GM12878 (cell line): ENCODE measurements around the gene FMNL3. TPM values are rescaled to one million over a fixed set of nuclear protein-coding genes. Genes with fewer than 3 reads are reported as not detected.

ENCODE experiments used
- CREM ChIP-seq: IDR thresholded peaks from 2 replicates; pipeline ENCODE4 v1.6.1; 2014; ENCODE audit warnings: antibody characterized with exemption, low read depth
- GATAD2B ChIP-seq: fragments of 450-650 bp; conservative IDR thresholded peaks from 2 replicates; pipeline ENCODE4 v1.6.1; 2017; ENCODE audit warnings: low read depth, mild to moderate bottlenecking, moderate library complexity
- HDAC2 ChIP-seq: fragments of 200-600 bp; sonication (generic); IDR thresholded peaks from 2 replicates; pipeline ENCODE4 v1.6.1; 2017
- HDAC6 ChIP-seq: fragments of 200-600 bp; sonication (generic); IDR thresholded peaks from one replicate; pipeline ENCODE4 v1.8.0; 2017; ENCODE audit warnings: antibody characterized with exemption; ENCODE audit not compliant: unreplicated experiment
- MEF2B ChIP-seq: fragments of 450-650 bp; IDR thresholded peaks from 2 replicates; pipeline ENCODE4 v1.6.1; 2018; ENCODE audit warnings: mild to moderate bottlenecking, moderate library complexity; ENCODE audit not compliant: partially characterized antibody, poor library complexity, severe bottlenecking
- MTA2 ChIP-seq: fragments of 450-650 bp; IDR thresholded peaks from 2 replicates; pipeline ENCODE4 v1.6.1; 2016; ENCODE audit warnings: low read depth, mild to moderate bottlenecking, moderate library complexity
- RAD51 ChIP-seq: fragments of 450-650 bp; IDR thresholded peaks from 2 replicates; pipeline ENCODE4 v1.6.1; 2016; ENCODE audit warnings: moderate library complexity, mild to moderate bottlenecking, inconsistent platforms
- RFX5 ChIP-seq: IDR thresholded peaks from 2 replicates; pipeline ENCODE4 v1.6.1; 2011; ENCODE audit warnings: low read depth, low read length, improper control_type of control experiment
- YY1 ChIP-seq: IDR thresholded peaks from 2 replicates; pipeline ENCODE4 v1.6.1; 2011; ENCODE audit warnings: low read depth, mild to moderate bottlenecking, low read length
- polyA plus RNA-seq, 11 experiments: library from polyadenylated mRNA; depleted of rRNA in 4 of 11; unstranded in 6 of 11; stranded (reverse) in 5 of 11; fragments of >200 nt; fragmentation: Nextera tagmentation in 4 of 11; fragmentation: Illumina TruSeq in 1 of 11; extraction: Ambion mirVana in 4 of 11; extraction: Trizol in 1 of 11; gene quantifications; 1 replicate in 1 of 11; 2 replicates in 10 of 11; pipeline versions ENCODE4 v1.2.1 to v1.2.3, GENCODE V29; 2011 to 2016; ENCODE audit warnings: inconsistent platforms in 2 of 11, missing spikeins in 2 of 11, low read depth in 1 of 11
- total RNA-seq, 4 experiments: library from RNA; depleted of rRNA in 3 of 4; stranded (reverse); fragments of >200 nt in 3 of 4; fragmentation: Illumina TruSeq in 1 of 4; extraction: Trizol in 1 of 4; gene quantifications; 2 replicates each; pipeline versions ENCODE4 v1.2.1 to v1.2.3, GENCODE V29; 2013 to 2021
- TF ChIP-seq, protein P1 (sequence below): fragments of 450-650 bp; IDR thresholded peaks from 2 replicates; pipeline ENCODE4 v1.6.1; 2017; ENCODE audit warnings: mild to moderate bottlenecking, moderate library complexity
- TF ChIP-seq, protein P2 (sequence below): fragments of 450-650 bp; IDR thresholded peaks from 2 replicates; pipeline ENCODE4 v1.6.1; 2016; ENCODE audit warnings: mild to moderate bottlenecking
- TF ChIP-seq, protein P3 (sequence below): IDR thresholded peaks from 2 replicates; pipeline ENCODE4 v1.6.1; 2012; ENCODE audit warnings: improper control_type of control experiment, low read depth, low read length; ENCODE audit not compliant: insufficient replicate concordance
- TF ChIP-seq, protein P4 (sequence below): IDR thresholded peaks from 2 replicates; pipeline ENCODE4 v1.6.1; 2012; ENCODE audit warnings: low read depth, low read length, improper control_type of control experiment
- TF ChIP-seq, protein P5 (sequence below): fragments of 450-650 bp; conservative IDR thresholded peaks from 2 replicates; pipeline ENCODE4 v1.6.1; 2017; ENCODE audit warnings: mild to moderate bottlenecking, moderate library complexity

FMNL3 gene
- total and polyA plus RNA-seq, 10 of the 15 experiments (the other 5 are each of a cell fraction or from before 2014, with no cell fraction given): 3.0 to 64.9 (median 30.9) TPM

DNA sequence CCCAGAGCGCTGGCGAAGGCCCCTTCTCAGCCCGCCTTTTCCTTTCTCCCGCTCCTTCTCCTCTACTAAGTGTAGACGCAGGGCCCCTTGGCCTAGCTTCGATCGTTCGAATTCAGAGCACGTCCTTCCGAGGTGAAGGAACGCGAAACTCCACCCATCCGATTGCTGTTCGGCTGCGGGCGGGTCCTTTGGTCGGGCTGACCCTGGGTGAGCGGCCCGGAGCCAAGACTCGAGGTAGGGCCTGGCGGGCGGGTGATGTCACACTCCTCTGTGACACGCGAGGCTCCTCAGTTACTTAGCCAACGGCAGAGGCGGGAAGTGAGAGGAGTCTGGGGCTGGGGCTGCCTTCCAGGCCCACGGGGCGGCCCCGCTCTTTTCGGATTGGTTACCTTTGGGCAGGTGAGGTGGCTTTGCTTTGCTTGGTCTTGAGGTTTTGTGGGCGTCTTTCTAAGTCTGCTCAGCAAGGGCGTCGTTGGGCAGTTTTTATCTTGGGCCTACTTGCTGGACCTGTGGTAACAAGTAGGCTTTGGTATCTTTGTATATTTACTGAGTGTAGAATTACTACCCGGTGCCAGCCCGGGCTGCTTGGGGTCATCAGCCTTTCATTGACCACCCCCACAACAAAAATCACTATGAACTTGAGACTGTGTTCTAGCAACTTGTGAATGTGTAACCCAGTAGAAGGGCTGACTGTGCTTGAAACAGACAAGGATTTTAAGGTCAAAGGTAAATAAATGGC, 34.8 kb upstream of the FMNL3 start (continued):
- TF ChIP-seq, protein P1, sequence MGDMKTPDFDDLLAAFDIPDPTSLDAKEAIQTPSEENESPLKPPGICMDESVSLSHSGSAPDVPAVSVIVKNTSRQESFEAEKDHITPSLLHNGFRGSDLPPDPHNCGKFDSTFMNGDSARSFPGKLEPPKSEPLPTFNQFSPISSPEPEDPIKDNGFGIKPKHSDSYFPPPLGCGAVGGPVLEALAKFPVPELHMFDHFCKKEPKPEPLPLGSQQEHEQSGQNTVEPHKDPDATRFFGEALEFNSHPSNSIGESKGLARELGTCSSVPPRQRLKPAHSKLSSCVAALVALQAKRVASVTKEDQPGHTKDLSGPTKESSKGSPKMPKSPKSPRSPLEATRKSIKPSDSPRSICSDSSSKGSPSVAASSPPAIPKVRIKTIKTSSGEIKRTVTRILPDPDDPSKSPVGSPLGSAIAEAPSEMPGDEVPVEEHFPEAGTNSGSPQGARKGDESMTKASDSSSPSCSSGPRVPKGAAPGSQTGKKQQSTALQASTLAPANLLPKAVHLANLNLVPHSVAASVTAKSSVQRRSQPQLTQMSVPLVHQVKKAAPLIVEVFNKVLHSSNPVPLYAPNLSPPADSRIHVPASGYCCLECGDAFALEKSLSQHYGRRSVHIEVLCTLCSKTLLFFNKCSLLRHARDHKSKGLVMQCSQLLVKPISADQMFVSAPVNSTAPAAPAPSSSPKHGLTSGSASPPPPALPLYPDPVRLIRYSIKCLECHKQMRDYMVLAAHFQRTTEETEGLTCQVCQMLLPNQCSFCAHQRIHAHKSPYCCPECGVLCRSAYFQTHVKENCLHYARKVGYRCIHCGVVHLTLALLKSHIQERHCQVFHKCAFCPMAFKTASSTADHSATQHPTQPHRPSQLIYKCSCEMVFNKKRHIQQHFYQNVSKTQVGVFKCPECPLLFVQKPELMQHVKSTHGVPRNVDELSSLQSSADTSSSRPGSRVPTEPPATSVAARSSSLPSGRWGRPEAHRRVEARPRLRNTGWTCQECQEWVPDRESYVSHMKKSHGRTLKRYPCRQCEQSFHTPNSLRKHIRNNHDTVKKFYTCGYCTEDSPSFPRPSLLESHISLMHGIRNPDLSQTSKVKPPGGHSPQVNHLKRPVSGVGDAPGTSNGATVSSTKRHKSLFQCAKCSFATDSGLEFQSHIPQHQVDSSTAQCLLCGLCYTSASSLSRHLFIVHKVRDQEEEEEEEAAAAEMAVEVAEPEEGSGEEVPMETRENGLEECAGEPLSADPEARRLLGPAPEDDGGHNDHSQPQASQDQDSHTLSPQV: no peak
- TF ChIP-seq MEF2B (peak; percentile 12), RAD51 (peak; percentile 54; the same call in 1 of the 2 replicates), CREM (peak; percentile 62; the same call in 1 of the 2 replicates), GATAD2B (0 out of 2 replicates have a peak, but pooled peaks have one; percentile 32), YY1 (no peak), MTA2 (no peak), HDAC6 (no peak), RFX5 (0 out of 2 replicates have a peak, but pooled peaks have one; percentile 59), HDAC2 (no peak)
- TF ChIP-seq, protein P2, sequence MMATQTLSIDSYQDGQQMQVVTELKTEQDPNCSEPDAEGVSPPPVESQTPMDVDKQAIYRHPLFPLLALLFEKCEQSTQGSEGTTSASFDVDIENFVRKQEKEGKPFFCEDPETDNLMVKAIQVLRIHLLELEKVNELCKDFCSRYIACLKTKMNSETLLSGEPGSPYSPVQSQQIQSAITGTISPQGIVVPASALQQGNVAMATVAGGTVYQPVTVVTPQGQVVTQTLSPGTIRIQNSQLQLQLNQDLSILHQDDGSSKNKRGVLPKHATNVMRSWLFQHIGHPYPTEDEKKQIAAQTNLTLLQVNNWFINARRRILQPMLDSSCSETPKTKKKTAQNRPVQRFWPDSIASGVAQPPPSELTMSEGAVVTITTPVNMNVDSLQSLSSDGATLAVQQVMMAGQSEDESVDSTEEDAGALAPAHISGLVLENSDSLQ: no peak; the same call in 1 of the 2 replicates
- TF ChIP-seq, protein P3, sequence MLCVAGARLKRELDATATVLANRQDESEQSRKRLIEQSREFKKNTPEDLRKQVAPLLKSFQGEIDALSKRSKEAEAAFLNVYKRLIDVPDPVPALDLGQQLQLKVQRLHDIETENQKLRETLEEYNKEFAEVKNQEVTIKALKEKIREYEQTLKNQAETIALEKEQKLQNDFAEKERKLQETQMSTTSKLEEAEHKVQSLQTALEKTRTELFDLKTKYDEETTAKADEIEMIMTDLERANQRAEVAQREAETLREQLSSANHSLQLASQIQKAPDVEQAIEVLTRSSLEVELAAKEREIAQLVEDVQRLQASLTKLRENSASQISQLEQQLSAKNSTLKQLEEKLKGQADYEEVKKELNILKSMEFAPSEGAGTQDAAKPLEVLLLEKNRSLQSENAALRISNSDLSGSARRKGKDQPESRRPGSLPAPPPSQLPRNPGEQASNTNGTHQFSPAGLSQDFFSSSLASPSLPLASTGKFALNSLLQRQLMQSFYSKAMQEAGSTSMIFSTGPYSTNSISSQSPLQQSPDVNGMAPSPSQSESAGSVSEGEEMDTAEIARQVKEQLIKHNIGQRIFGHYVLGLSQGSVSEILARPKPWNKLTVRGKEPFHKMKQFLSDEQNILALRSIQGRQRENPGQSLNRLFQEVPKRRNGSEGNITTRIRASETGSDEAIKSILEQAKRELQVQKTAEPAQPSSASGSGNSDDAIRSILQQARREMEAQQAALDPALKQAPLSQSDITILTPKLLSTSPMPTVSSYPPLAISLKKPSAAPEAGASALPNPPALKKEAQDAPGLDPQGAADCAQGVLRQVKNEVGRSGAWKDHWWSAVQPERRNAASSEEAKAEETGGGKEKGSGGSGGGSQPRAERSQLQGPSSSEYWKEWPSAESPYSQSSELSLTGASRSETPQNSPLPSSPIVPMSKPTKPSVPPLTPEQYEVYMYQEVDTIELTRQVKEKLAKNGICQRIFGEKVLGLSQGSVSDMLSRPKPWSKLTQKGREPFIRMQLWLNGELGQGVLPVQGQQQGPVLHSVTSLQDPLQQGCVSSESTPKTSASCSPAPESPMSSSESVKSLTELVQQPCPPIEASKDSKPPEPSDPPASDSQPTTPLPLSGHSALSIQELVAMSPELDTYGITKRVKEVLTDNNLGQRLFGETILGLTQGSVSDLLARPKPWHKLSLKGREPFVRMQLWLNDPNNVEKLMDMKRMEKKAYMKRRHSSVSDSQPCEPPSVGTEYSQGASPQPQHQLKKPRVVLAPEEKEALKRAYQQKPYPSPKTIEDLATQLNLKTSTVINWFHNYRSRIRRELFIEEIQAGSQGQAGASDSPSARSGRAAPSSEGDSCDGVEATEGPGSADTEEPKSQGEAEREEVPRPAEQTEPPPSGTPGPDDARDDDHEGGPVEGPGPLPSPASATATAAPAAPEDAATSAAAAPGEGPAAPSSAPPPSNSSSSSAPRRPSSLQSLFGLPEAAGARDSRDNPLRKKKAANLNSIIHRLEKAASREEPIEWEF: no peak
- TF ChIP-seq, protein P4, sequence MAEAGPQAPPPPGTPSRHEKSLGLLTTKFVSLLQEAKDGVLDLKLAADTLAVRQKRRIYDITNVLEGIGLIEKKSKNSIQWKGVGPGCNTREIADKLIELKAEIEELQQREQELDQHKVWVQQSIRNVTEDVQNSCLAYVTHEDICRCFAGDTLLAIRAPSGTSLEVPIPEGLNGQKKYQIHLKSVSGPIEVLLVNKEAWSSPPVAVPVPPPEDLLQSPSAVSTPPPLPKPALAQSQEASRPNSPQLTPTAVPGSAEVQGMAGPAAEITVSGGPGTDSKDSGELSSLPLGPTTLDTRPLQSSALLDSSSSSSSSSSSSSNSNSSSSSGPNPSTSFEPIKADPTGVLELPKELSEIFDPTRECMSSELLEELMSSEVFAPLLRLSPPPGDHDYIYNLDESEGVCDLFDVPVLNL: no peak
- TF ChIP-seq, protein P5, sequence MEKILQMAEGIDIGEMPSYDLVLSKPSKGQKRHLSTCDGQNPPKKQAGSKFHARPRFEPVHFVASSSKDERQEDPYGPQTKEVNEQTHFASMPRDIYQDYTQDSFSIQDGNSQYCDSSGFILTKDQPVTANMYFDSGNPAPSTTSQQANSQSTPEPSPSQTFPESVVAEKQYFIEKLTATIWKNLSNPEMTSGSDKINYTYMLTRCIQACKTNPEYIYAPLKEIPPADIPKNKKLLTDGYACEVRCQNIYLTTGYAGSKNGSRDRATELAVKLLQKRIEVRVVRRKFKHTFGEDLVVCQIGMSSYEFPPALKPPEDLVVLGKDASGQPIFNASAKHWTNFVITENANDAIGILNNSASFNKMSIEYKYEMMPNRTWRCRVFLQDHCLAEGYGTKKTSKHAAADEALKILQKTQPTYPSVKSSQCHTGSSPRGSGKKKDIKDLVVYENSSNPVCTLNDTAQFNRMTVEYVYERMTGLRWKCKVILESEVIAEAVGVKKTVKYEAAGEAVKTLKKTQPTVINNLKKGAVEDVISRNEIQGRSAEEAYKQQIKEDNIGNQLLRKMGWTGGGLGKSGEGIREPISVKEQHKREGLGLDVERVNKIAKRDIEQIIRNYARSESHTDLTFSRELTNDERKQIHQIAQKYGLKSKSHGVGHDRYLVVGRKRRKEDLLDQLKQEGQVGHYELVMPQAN: no peak; the same call in 1 of the 2 replicates
